ENCODE results near the gene TPBGL. TPM values are rescaled to one million over a fixed set of nuclear protein-coding genes. Genes with fewer than 3 reads are reported as not detected.
A peak's percentile ranks its signal among the peaks of the same experiment; 100 is the strongest.

TPBGL gene
- total RNA-seq, 1 donor from 2014 or later, result not detected

DNA sequence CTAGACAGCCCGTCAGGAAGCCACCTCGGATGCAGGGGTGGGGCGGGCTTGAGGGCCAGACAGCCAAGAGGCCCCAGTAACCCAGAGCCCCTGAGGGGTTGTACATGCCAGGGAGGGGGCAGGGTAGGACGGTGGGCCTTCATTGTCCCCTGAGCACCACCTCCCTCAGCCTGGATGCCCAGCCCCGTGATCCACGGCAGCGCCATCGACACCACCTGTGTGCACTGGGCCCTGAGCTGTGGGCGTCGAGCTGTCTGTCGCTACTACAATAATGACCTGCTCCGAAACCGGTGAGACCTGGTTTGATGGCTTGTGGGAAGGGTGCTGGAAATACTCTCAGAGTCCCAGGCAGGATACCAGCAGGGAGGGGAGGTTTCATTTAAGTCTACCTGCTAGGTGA is 37.4 kb upstream of the TPBGL start:
- no peak overlapping the region for H3K4me3 Mint-ChIP-seq (ENCODE audit: unreplicated experiment)
- H3K27me3 Mint-ChIP-seq (ENCODE audit: unreplicated experiment), result peaks cover 29% of the 10 kb centered on the region
- H3K9me3 Mint-ChIP-seq (ENCODE audit: unreplicated experiment), result no peaks in the 10 kb centered on the region
- DNase-seq (ENCODE audit: extremely low spot score, unreplicated experiment), result no peak
- no peaks in the 10 kb centered on the region for H3K4me1 Mint-ChIP-seq (ENCODE audit: unreplicated experiment)
- no peaks in the 10 kb centered on the region for H3K36me3 Mint-ChIP-seq (ENCODE audit: unreplicated experiment)
- TF ChIP-seq, protein P1, sequence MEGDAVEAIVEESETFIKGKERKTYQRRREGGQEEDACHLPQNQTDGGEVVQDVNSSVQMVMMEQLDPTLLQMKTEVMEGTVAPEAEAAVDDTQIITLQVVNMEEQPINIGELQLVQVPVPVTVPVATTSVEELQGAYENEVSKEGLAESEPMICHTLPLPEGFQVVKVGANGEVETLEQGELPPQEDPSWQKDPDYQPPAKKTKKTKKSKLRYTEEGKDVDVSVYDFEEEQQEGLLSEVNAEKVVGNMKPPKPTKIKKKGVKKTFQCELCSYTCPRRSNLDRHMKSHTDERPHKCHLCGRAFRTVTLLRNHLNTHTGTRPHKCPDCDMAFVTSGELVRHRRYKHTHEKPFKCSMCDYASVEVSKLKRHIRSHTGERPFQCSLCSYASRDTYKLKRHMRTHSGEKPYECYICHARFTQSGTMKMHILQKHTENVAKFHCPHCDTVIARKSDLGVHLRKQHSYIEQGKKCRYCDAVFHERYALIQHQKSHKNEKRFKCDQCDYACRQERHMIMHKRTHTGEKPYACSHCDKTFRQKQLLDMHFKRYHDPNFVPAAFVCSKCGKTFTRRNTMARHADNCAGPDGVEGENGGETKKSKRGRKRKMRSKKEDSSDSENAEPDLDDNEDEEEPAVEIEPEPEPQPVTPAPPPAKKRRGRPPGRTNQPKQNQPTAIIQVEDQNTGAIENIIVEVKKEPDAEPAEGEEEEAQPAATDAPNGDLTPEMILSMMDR (IDR thresholded peaks at IDR 0.05), result no peak
- no peak overlapping the region for H3K27ac Mint-ChIP-seq (ENCODE audit: unreplicated experiment)

DNA sequence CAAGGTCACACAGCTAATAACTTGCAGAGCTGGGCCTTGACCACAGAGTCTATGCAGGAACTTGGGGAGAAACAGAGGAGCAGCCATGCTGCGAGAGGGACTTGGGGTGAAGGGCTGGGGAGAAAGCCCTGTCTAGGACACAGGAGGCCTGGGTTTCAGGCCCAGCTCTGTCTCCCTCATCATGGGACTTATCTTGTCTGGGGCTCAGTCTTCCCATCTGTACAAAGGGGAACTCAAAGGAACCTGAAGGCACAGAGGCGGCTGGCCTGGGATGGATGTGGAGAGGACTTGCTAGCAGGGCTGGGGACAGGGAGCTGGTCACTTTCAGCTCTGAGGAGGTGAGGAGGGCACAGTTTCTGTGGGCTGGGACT is 36.9 kb upstream of the TPBGL start:
- no peaks in the 10 kb centered on the region for H3K4me1 Mint-ChIP-seq (ENCODE audit: unreplicated experiment)
- H3K27me3 Mint-ChIP-seq (ENCODE audit: unreplicated experiment), result peaks cover 29% of the 10 kb centered on the region
- no peaks in the 10 kb centered on the region for H3K36me3 Mint-ChIP-seq (ENCODE audit: unreplicated experiment)
- no peaks in the 10 kb centered on the region for H3K9me3 Mint-ChIP-seq (ENCODE audit: unreplicated experiment)
- TF ChIP-seq, protein P1 (IDR thresholded peaks at IDR 0.05), result no peak
- DNase-seq (ENCODE audit: extremely low spot score, unreplicated experiment), result no peak
- H3K27ac Mint-ChIP-seq (ENCODE audit: unreplicated experiment), result no peak overlapping the region
- no peak overlapping the region for H3K4me3 Mint-ChIP-seq (ENCODE audit: unreplicated experiment)

DNA sequence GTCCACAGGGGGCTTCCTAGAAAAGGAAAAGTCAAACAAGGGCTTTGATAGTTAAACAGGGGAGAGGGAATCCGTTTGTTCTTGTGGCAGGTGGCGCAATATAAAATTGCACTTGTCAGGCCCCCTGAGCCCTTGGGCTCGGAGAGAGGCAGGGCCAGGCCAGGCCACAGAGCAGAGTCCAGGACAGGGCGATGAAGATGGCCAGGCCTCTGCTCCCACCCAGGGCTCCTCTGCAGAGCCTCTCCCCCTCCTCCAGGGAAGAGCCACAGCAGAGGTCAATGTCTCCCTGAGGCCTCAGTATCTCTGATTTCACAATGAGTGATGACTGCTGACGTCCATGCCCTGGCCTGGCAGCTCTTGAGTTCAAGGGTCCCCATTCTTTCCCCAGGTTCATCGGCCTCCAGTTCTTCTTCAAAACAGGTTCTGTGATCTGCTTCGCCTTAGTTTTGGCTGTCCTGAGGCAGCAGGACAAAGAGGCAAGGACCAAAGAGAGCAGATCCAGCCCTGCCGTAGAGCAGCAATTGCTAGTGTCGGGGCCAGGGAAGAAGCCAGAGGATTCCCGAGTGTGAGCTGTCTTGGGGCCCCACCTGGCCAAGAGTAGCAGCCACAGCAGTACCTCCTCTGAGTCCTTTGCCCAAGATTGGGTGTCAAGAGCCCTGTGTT is 36.4 kb upstream of the TPBGL start:
- Mint-ChIP-seq H3K36me3 (ENCODE audit: unreplicated experiment) (no peaks in the 10 kb centered on the region), H3K27ac (ENCODE audit: unreplicated experiment) (no peak overlapping the region), H3K4me3 (ENCODE audit: unreplicated experiment) (no peak overlapping the region), H3K9me3 (ENCODE audit: unreplicated experiment) (no peaks in the 10 kb centered on the region), H3K27me3 (ENCODE audit: unreplicated experiment) (peaks cover 27% of the 10 kb centered on the region), H3K4me1 (ENCODE audit: unreplicated experiment) (no peaks in the 10 kb centered on the region)
- no peak for DNase-seq (ENCODE audit: extremely low spot score, unreplicated experiment)
- TF ChIP-seq, protein P1 (IDR thresholded peaks at IDR 0.05), result no peak

DNA sequence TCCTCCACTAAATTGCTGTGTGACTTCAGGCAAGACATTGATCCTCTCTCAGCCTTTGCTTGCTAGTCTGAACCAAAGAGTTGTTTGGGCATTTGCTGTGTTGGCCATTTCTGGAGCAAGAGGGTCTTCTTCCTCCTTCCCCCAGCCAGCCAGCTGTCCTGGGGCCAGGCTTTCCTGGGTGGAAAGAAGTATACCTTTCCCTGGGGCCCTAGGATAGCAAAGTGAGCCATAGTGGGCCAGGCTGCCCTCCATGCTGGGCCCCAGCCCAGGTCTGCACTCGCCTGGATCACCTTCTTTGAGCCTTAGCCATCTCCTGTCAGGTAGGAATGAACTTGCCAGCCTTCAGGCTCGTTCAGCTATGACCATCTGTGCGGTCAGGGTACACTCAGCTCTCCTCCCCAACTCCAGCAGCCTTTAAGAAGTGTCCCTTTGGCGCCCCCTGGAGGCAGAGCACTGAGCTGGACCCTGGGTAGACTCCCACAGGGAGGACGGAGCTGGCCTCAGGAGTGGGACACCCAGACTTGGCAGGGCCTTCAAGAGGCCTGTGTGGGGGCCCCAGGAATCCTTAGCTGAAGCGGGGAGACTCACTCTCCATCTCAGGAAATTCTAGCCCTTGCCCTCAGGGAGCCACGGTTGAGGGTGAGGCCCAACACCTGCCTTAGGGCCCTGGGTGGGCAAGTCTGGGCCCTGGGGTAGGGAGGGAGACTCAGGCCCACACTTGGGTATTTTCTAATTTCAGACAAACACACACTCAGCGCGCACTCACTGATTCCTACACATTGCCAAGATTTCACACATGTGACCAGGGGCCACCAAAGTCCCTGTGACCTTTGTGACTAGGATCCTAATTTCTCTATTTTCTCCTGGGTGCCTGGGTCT is 35.6 kb upstream of the TPBGL start:
- no peak overlapping the region for H3K4me3 Mint-ChIP-seq (ENCODE audit: unreplicated experiment)
- no peaks in the 10 kb centered on the region for H3K36me3 Mint-ChIP-seq (ENCODE audit: unreplicated experiment)
- peak; percentile 93 for DNase-seq (ENCODE audit: extremely low spot score, unreplicated experiment)
- TF ChIP-seq, protein P1 (IDR thresholded peaks at IDR 0.05), result peak; percentile 86
- no peaks in the 10 kb centered on the region for H3K4me1 Mint-ChIP-seq (ENCODE audit: unreplicated experiment)
- peaks cover 23% of the 10 kb centered on the region for H3K27me3 Mint-ChIP-seq (ENCODE audit: unreplicated experiment)
- H3K27ac Mint-ChIP-seq (ENCODE audit: unreplicated experiment), result no peak overlapping the region
- H3K9me3 Mint-ChIP-seq (ENCODE audit: unreplicated experiment), result no peaks in the 10 kb centered on the region

DNA sequence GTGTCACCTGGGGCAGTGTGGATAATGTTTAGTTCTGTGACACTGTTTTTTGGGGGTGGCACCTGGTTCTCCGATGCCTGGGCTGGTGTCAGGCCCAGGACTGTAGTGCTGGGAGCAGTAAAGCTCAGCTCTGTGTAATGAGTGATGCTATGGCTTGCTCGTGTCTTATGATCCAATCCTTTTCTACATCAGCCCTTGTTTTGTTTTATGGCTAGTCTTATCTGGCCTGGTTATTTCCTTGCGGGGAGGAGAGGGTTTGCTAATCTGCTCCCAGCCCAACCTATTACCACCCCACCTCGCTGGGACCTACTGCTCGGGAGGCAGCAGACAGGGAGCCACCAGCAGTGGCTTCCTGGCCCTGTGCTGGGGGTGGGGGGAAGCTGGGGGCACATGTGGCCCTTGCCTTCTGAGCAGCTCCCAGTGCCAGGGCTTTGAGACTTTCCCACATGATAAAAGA is 35.0 kb upstream of the TPBGL start:
- Mint-ChIP-seq H3K36me3 (ENCODE audit: unreplicated experiment) (no peaks in the 10 kb centered on the region), H3K4me1 (ENCODE audit: unreplicated experiment) (no peaks in the 10 kb centered on the region), H3K9me3 (ENCODE audit: unreplicated experiment) (no peaks in the 10 kb centered on the region), H3K4me3 (ENCODE audit: unreplicated experiment) (no peak overlapping the region), H3K27me3 (ENCODE audit: unreplicated experiment) (peaks cover 23% of the 10 kb centered on the region), H3K27ac (ENCODE audit: unreplicated experiment) (no peak overlapping the region)
- no peak for DNase-seq (ENCODE audit: extremely low spot score, unreplicated experiment)
- TF ChIP-seq, protein P1 (IDR thresholded peaks at IDR 0.05), result no peak
